ENCODE data around the gene CFLAR.

- TF ChIP-seq CTCF (IDR thresholded peaks at IDR 0.05; ENCODE audit: low read length) (no peak), EZH2phosphoT487 (IDR thresholded peaks at IDR 0.05; ENCODE audit: low read length) (no peak)
These were observed 19.4 kb downstream of the CFLAR start for GRCh38 chr2:201135386-201135785.
